Upper lobe of right lung (tissue), 1 donor: ENCODE measurements around the gene GPR3. TPM values are rescaled to one million over a fixed set of nuclear protein-coding genes. Genes with fewer than 3 reads are reported as not detected.
A peak's percentile ranks its signal among the peaks of the same experiment; 100 is the strongest.

Experiments used
- ATAC-seq: fragments of 200-7000 bp; cut with Tn5 transposase; one replicate; pipeline ENCODE4 v1.9.1; 2020; ENCODE audit warnings: mild to moderate bottlenecking, moderate library complexity
- DNase-seq: peaks from one replicate; pipeline ENCODE4 v3.0.0-alpha.2; 2020
- H3K27ac ChIP-seq: fragments of 200-600 bp; one replicate; pipeline ENCODE4 v1.8.0; 2022
- H3K27me3 ChIP-seq: fragments of 200-600 bp; one replicate; pipeline ENCODE4 v1.8.0; 2022; ENCODE audit warnings: mild to moderate bottlenecking
- H3K36me3 ChIP-seq: fragments of 200-600 bp; one replicate; pipeline ENCODE4 v1.8.0; 2022
- H3K4me1 ChIP-seq: fragments of 200-600 bp; one replicate; pipeline ENCODE4 v1.8.0; 2022
- H3K4me3 ChIP-seq: fragments of 200-600 bp; one replicate; pipeline ENCODE4 v1.8.0; 2022; ENCODE audit warnings: mild to moderate bottlenecking
- H3K9me3 ChIP-seq: fragments of 200-600 bp; one replicate; pipeline ENCODE4 v1.8.0; 2022
- CTCF ChIP-seq: fragments of 200-600 bp; IDR thresholded peaks from one replicate; pipeline ENCODE4 v1.8.0; 2022; ENCODE audit warnings: antibody characterized with exemption
- intact Hi-C: fragments of 100-400 bp; cut with DNase I; formaldehyde crosslinking; loops from one replicate; pipeline ENCODE4 v1.11.0; 2022
- total RNA-seq: library from RNA; stranded (reverse); fragmentation: NEBNext Ultra II Directional; extraction: Animal tissue kit (Norgen Biotek cat#: 25700); gene quantifications from one replicate; pipeline ENCODE4 v1.2.1, GENCODE V29; 2021
- donor health status: DM: no; HTN: yes; CAD: no; lungs with severe emphysema.

The GPR3 gene
- total RNA-seq, 1 donor from 2014 or later, result 0.90 TPM

- DNase-seq (no peak), ATAC-seq (no peak)
- Histone ChIP-seq H3K9me3 (no peaks in the 10 kb centered on the region), H3K36me3 (peaks cover 7% of the 10 kb centered on the region), H3K4me1 (peaks cover 39% of the 10 kb centered on the region), H3K27me3 (no peaks in the 10 kb centered on the region), H3K27ac (peak overlapping the region; percentile 96), H3K4me3 (peak overlapping the region; percentile 16)
- TF ChIP-seq CTCF, result peak; percentile 30
- intact Hi-C loops, result no loop called here
Measured at GRCh38 chr1:27368869-27369582, 23.4 kb upstream of the GPR3 start.

DNA sequence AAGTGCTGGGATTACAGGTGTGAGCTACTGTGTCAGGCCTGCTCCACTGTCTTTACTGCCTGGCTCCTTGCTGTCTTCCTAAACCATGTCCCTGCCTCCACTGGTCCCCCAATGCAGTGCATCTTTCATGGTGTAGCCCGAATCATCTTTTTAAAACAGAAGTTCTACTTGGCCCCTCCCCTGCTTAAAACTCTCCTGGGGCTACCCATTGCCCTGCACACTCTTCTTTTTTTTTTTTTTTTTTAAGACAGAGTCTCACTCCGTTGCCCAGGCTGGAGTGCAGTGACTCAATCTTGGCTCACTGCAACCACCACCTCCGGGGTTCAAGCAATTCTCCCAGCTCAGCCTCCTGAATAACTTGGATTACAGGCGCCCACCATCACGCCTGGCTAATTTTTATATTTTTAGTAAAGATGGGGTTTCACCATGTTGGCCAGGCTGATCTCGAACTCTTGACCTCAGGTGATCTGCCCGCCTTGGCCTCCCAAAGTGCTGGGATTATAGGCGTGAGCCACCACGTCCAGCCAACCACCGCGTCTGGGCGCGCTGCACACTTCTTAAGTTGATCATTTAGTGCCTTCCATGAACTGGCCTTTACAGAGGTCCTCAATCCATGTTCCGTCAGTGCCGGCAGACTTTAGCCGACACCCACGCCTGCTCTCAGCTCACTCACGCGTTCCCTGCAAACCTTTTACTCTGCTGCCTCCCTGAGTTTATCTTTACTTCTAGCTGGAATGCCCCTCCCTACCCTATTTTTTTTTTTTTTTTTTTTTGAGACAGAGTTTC lies 20.2 kb upstream of the GPR3 start:
- TF ChIP-seq CTCF, result no peak
- Histone ChIP-seq H3K4me1 (peaks cover 28% of the 10 kb centered on the region), H3K4me3 (peak overlapping the region; percentile 38), H3K27ac (peak overlapping the region; percentile 69), H3K9me3 (no peaks in the 10 kb centered on the region), H3K36me3 (no peaks in the 10 kb centered on the region), H3K27me3 (no peaks in the 10 kb centered on the region)
- intact Hi-C loops, result no loop called here
- ATAC-seq (no peak), DNase-seq (no peak)

- Histone ChIP-seq H3K4me3 (peak overlapping the region; percentile 38), H3K27ac (peak overlapping the region; percentile 69), H3K4me1 (peaks cover 19% of the 10 kb centered on the region), H3K9me3 (no peaks in the 10 kb centered on the region), H3K36me3 (no peaks in the 10 kb centered on the region), H3K27me3 (no peaks in the 10 kb centered on the region)
- DNase-seq (peak; percentile 62), ATAC-seq (no peak)
- TF ChIP-seq CTCF, result peak; percentile 38
- intact Hi-C loops, result no loop called here
Measured at GRCh38 chr1:27372808-27373690, 19.4 kb upstream of the GPR3 start.

DNA sequence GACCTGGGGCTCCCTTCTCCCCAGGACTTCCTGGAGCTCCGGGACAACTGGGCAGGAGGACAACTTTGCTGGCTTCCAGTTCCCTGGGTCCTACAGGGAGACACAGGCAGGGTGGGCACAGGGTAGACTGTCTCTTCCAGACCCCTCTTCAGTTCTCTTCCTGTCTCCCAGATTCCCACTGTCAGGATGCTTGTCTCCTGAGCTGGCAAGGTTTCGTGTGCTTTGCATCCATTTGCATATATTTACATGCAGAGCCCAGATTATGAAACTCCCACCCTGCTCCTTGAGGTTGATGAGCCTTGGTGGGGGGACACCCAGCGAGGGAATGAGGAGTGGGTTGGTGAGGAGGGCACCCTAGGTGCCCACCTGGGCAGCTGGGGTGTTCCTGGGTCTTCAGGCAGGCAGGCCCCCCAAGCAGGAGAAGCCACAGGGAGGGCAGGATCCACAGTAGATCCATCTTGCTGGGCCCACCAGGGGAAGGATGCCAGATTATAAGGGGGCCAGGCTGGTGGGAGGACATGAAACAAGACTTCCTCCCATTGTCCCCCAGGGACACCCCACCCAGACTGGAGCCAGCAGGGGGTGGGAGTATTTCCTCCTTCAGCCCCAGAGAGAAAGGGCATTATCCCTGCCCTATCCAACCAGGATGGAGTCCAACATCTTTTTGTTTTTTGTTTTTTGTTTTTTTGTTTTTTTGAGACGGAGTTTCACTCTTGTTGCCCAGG lies 17.9 kb upstream of the GPR3 start, which contains the start of gene FCN3:
TSS of gene FCN3 (minus strand) at position 463 of the 725 bp plus-strand sequence. CDS start at position 457, 6 bp downstream.
- H3K4me3 ChIP-seq, result peak within 1 kb of the TSS; percentile 38

More for the DNA sequence above, 17.9 kb upstream of the GPR3 start, which contains the start of gene FCN3:
- no peak for DNase-seq
- Histone ChIP-seq H3K4me1 (peaks cover 6% of the 10 kb centered on the region), H3K9me3 (no peaks in the 10 kb centered on the region), H3K27me3 (no peaks in the 10 kb centered on the region), H3K27ac (peak within 1 kb of the TSS; percentile 69), H3K36me3 (no peaks in the 10 kb centered on the region)
- intact Hi-C loops, result no loop called here
- TF ChIP-seq CTCF, result no peak
- peak; percentile 44 for ATAC-seq
